Tibial artery (tissue), 4 donors: ENCODE results near the gene DOCK10.

Experiments used
- DNase-seq, 2 donors: peaks; one replicate each; pipeline ENCODE4 v3.0.0-alpha.2; 2019
- H3K27ac ChIP-seq, 2 donors: fragments of 200-600 bp; sonication (generic) in 1 of 2; 1 replicate in 1 of 2; 2 replicates in 1 of 2; pipeline ENCODE4 v1.5.1; 2018 to 2019; ENCODE audit warnings: mild to moderate bottlenecking in 1 of 2
- H3K27me3 ChIP-seq, 2 donors: fragments of 200-600 bp; sonication (generic) in 1 of 2; one replicate each; pipeline versions ENCODE4 v1.5.1 to v1.6.0; 2016 to 2019
- H3K36me3 ChIP-seq, 3 donors: fragments of 200-600 bp; sonication (generic) in 2 of 3; one replicate each; pipeline ENCODE4 v1.5.1; 2016 to 2019; ENCODE audit warnings: mild to moderate bottlenecking in 2 of 3
- H3K4me1 ChIP-seq, 4 donors: fragments of 200-600 bp; sonication (generic) in 2 of 4; 1 replicate in 3 of 4; 2 replicates in 1 of 4; pipeline ENCODE4 v1.5.1; 2016 to 2019
- H3K4me3 ChIP-seq, 2 donors: fragments of 200-600 bp; sonication (generic) in 1 of 2; 1 replicate in 1 of 2; 2 replicates in 1 of 2; pipeline ENCODE4 v1.5.1; 2018 to 2019; ENCODE audit warnings: mild to moderate bottlenecking in 2 of 2
- H3K9me3 ChIP-seq, 3 donors: fragments of 200-600 bp; sonication (generic) in 1 of 3; one replicate each; pipeline ENCODE4 v1.5.1; 2016 to 2019
- intact Hi-C: fragments of 100-400 bp; cut with DNase I; formaldehyde crosslinking; loops from one replicate; pipeline ENCODE4 v1.15.0; 2023; ENCODE audit warnings: low total_unique reads
- TF ChIP-seq, protein P1 (sequence below), 2 experiments: fragments of 200-600 bp in 1 of 2; fragments of 450-650 bp in 1 of 2; IDR thresholded peaks; one replicate each; pipeline ENCODE4 v1.5.1; 2017 to 2019; ENCODE audit warnings: antibody characterized with exemption in 2 of 2, mild to moderate bottlenecking in 1 of 2, moderate library complexity in 1 of 2

Gene DOCK10

DNA sequence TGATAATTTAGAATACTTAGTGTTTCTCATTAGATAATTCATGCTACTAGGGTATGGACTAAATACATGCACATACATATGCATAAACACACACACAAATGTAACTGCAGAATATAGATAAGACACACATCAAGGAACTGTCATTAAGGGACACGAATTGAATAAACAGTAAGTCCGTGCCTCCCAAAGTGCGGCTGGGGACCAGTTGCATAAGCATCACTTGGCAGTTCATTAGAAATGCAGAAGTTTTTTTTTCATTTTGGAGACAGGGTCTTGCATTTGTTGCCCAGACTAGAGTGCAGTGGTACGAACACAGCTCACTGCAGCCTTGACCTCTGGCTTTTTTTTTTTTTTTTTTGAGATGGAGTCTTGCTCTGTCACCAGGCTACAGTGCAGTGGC lies 196.1 kb downstream of the DOCK10 start:
- H3K27me3 ChIP-seq, result no peaks in the 10 kb centered on the region
- intact Hi-C loops, result no loop called here
- no peak for DNase-seq
- peaks cover 28 to 44% (median 37%) of the 10 kb centered on the region in 3 donors for H3K36me3 ChIP-seq
- no peak overlapping the region for H3K4me3 ChIP-seq
- TF ChIP-seq, protein P1, sequence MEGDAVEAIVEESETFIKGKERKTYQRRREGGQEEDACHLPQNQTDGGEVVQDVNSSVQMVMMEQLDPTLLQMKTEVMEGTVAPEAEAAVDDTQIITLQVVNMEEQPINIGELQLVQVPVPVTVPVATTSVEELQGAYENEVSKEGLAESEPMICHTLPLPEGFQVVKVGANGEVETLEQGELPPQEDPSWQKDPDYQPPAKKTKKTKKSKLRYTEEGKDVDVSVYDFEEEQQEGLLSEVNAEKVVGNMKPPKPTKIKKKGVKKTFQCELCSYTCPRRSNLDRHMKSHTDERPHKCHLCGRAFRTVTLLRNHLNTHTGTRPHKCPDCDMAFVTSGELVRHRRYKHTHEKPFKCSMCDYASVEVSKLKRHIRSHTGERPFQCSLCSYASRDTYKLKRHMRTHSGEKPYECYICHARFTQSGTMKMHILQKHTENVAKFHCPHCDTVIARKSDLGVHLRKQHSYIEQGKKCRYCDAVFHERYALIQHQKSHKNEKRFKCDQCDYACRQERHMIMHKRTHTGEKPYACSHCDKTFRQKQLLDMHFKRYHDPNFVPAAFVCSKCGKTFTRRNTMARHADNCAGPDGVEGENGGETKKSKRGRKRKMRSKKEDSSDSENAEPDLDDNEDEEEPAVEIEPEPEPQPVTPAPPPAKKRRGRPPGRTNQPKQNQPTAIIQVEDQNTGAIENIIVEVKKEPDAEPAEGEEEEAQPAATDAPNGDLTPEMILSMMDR (IDR thresholded peaks at IDR 0.05), result no peak
- peaks cover 0 to 9% (median 0%) of the 10 kb centered on the region in 4 donors for H3K4me1 ChIP-seq
- no peaks in the 10 kb centered on the region for H3K9me3 ChIP-seq
- no peak overlapping the region for H3K27ac ChIP-seq

DNA sequence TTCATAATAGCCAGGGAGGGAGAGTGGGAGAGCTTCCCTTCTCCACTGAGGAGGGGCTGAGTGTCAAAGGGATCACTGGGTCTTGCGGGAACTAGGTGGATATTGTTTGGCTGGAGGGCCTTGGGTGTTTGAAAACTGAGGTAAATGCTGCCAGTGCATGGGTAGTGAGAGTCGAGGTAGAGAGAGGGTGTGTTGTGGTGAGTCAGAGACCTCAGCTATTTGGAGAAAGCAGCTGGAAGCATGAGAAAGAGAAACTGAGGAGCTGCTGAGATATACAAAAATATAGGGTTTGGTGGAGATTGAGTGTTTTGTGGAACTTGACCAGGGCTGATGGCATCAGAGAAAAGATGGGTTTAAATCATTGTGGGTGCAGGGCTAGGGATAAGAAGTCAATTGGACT lies 199.1 kb downstream of the DOCK10 start:
- intact Hi-C loops, result no loop called here
- Histone ChIP-seq H3K27ac (no peak overlapping the region), H3K36me3 (peaks cover 45 to 56% (median 52%) of the 10 kb centered on the region in 3 donors), H3K27me3 (no peaks in the 10 kb centered on the region), H3K4me3 (no peak overlapping the region), H3K4me1 (peaks cover 0 to 6% (median 0%) of the 10 kb centered on the region in 4 donors), H3K9me3 (no peaks in the 10 kb centered on the region)
- TF ChIP-seq, protein P1 (IDR thresholded peaks at IDR 0.05), result no peak
- DNase-seq, result no peak

DNA sequence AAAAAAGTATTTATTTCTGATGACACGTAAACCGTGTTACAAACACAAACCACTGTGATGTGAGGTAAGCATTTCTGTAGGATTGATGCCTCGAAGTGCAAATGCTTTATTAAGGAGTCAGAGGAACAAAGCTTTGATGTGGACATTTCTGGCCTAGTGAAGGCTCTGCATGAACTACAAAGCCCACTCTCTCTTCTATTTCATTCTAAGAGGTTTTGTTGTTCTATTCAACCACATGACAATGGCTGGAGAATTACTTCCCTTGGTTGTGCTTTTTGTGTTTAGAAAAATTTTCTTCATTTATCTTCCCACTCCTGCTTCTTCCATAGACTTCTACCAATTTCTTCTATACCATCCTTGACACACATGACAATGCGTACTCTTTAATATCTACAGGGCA lies 200.4 kb downstream of the DOCK10 start:
- TF ChIP-seq, protein P1 (IDR thresholded peaks at IDR 0.05), result no peak
- no peak overlapping the region for H3K27ac ChIP-seq
- H3K9me3 ChIP-seq, result no peaks in the 10 kb centered on the region
- no peaks in the 10 kb centered on the region for H3K27me3 ChIP-seq
- no peak for DNase-seq
- peaks cover 0 to 4% (median 0%) of the 10 kb centered on the region in 4 donors for H3K4me1 ChIP-seq
- intact Hi-C loops, result no loop called here
- H3K4me3 ChIP-seq, result no peak overlapping the region
- peaks cover 53 to 65% (median 54%) of the 10 kb centered on the region in 3 donors for H3K36me3 ChIP-seq

DNA sequence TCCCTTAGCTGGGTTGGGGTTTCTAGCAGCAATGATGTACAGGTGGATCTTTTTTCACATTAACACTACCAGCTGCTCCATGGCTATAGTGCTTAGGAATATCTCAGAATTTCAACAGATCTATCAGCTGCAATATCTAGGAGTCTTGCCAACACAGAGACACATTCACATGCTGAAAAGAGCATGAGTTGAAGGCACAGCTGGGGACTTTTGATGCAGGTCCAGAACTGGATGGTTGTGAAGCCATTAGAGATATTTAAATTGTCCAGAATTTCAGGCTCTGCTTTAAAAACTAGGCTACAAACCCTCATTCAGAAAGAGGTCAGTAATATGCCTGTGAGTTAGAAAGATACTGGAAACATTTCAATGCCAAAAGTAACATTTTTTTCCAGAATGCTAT lies 203.9 kb downstream of the DOCK10 start:
- Histone ChIP-seq H3K4me3 (no peak overlapping the region), H3K27ac (no peak overlapping the region), H3K4me1 (peaks cover 0 to 4% (median 0%) of the 10 kb centered on the region in 4 donors), H3K27me3 (no peaks in the 10 kb centered on the region), H3K36me3 (peaks cover 39 to 64% (median 60%) of the 10 kb centered on the region in 3 donors), H3K9me3 (no peaks in the 10 kb centered on the region)
- intact Hi-C loops, result no loop called here
- DNase-seq, result no peak
- TF ChIP-seq, protein P1 (IDR thresholded peaks at IDR 0.05), result no peak

DNA sequence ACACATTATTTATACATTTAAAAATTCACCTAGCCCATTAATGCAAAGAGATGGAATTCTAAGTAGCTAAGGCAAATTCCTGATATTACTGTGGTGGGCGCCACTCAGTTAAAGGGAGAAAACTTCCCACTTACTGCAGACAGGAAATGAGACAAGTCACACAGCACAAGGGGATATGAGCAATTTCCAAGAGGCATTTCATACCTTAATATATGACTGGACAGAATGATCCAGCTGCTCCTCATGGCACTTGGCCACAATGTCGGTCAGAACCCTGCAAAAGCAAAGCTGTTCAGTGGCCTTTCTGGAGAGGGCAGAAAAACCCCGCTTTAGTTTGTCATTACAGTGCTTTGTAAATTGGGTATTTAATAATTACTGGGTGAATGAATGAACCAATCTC lies 204.7 kb downstream of the DOCK10 start:
- Histone ChIP-seq H3K27me3 (no peaks in the 10 kb centered on the region), H3K36me3 (peaks cover 39 to 64% (median 59%) of the 10 kb centered on the region in 3 donors), H3K27ac (no peak overlapping the region), H3K4me3 (no peak overlapping the region), H3K4me1 (peaks cover 0 to 4% (median 0%) of the 10 kb centered on the region in 4 donors), H3K9me3 (no peaks in the 10 kb centered on the region)
- no peak for DNase-seq
- intact Hi-C loops, result no loop called here
- TF ChIP-seq, protein P1 (IDR thresholded peaks at IDR 0.05), result no peak

DNA sequence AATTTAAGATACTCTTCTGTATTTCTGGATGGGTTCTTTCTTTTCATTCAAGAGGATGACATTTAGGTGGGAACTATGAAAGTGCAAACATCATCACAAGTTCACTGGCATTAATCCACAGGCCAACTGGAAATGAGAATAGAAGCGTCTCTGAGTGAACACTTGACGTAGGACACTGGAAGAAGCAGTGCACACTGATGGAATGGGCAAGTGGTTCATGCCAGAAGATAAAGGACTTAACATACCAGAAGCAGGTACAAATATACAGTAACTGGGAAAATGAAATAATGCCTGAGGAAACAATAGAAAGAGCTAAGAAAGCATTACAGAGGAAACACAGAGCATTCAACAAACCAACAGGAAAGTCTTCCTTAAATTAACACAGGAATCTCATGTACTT lies 205.2 kb downstream of the DOCK10 start:
- H3K9me3 ChIP-seq, result no peaks in the 10 kb centered on the region
- H3K36me3 ChIP-seq, result peaks cover 43 to 64% (median 63%) of the 10 kb centered on the region in 3 donors
- TF ChIP-seq, protein P1 (IDR thresholded peaks at IDR 0.05), result no peak
- peaks cover 0 to 4% (median 0%) of the 10 kb centered on the region in 4 donors for H3K4me1 ChIP-seq
- no peak overlapping the region for H3K27ac ChIP-seq
- intact Hi-C loops, result no loop called here
- no peaks in the 10 kb centered on the region for H3K27me3 ChIP-seq
- H3K4me3 ChIP-seq, result no peak overlapping the region
- no peak for DNase-seq
